Measurements from ENCODE around the gene CXCL12.

Gene CXCL12

GRCh38 chr10:44422153-44422552 is 37.3 kb upstream of the CXCL12 start (continued):
- TF ChIP-seq CSRNP3 (CRISPR knock-in tag; IDR thresholded peaks at IDR 0.05) (no peak), ESRRG (CRISPR knock-in tag; IDR thresholded peaks at IDR 0.05) (no peak), SNAI2 (CRISPR knock-in tag; IDR thresholded peaks at IDR 0.05) (no peak), BACH2 (CRISPR knock-in tag; IDR thresholded peaks at IDR 0.05; ENCODE audit: borderline replicate concordance) (no peak), ZFP3 (CRISPR knock-in tag; IDR thresholded peaks at IDR 0.05) (no peak), POU6F1 (CRISPR knock-in tag; IDR thresholded peaks at IDR 0.05; ENCODE audit: borderline replicate concordance, low read depth) (no peak), ZFP30 (CRISPR knock-in tag; IDR thresholded peaks at IDR 0.05) (no peak), CSDC2 (CRISPR knock-in tag; IDR thresholded peaks at IDR 0.05) (no peak), ISL1 (CRISPR knock-in tag; IDR thresholded peaks at IDR 0.05) (no peak), PPARA (CRISPR knock-in tag; IDR thresholded peaks at IDR 0.05; ENCODE audit: borderline replicate concordance) (no peak), ZNF70 (CRISPR knock-in tag; IDR thresholded peaks at IDR 0.05) (no peak)

- TF ChIP-seq ZC3H10 (CRISPR knock-in tag; IDR thresholded peaks at IDR 0.05), result no peak
- no peak for TF ChIP-seq TOX (CRISPR knock-in tag; IDR thresholded peaks at IDR 0.05; ENCODE audit: borderline replicate concordance)
- TF ChIP-seq CSRNP3 (CRISPR knock-in tag; IDR thresholded peaks at IDR 0.05), result no peak
- no peak for TF ChIP-seq RARB (CRISPR knock-in tag; IDR thresholded peaks at IDR 0.05)
- TF ChIP-seq ARNTL (CRISPR knock-in tag; IDR thresholded peaks at IDR 0.05; ENCODE audit: borderline replicate concordance, low read depth), result no peak
- TF ChIP-seq ZFP30 (CRISPR knock-in tag; IDR thresholded peaks at IDR 0.05), result no peak
- TF ChIP-seq CSDC2 (CRISPR knock-in tag; IDR thresholded peaks at IDR 0.05), result no peak
- TF ChIP-seq GLIS3 (CRISPR knock-in tag; IDR thresholded peaks at IDR 0.05), result no peak
- no peak for TF ChIP-seq TSHZ2 (CRISPR knock-in tag; IDR thresholded peaks at IDR 0.05)
- no peak for TF ChIP-seq PATZ1 (CRISPR knock-in tag; IDR thresholded peaks at IDR 0.05; ENCODE audit: borderline replicate concordance)
- no peak for TF ChIP-seq ZNF70 (CRISPR knock-in tag; IDR thresholded peaks at IDR 0.05)
- TF ChIP-seq ZNF565 (CRISPR knock-in tag; conservative IDR thresholded peaks at IDR 0.05; ENCODE audit: low read depth), result no peak
- no peak for TF ChIP-seq ZFP3 (CRISPR knock-in tag; IDR thresholded peaks at IDR 0.05)
- no peak for ATAC-seq
Observed at GRCh38 chr10:44419790-44420549, 35.1 kb upstream of the CXCL12 start.

GRCh38 chr10:44418637-44419036 is 33.7 kb upstream of the CXCL12 start:
- ATAC-seq, result no peak
- TF ChIP-seq TSHZ2 (CRISPR knock-in tag; IDR thresholded peaks at IDR 0.05) (no peak), RARB (CRISPR knock-in tag; IDR thresholded peaks at IDR 0.05) (no peak), ZNF70 (CRISPR knock-in tag; IDR thresholded peaks at IDR 0.05) (no peak), ESRRG (CRISPR knock-in tag; IDR thresholded peaks at IDR 0.05) (no peak), PPARA (CRISPR knock-in tag; IDR thresholded peaks at IDR 0.05; ENCODE audit: borderline replicate concordance) (no peak), CSRNP3 (CRISPR knock-in tag; IDR thresholded peaks at IDR 0.05) (no peak), TOX (CRISPR knock-in tag; IDR thresholded peaks at IDR 0.05; ENCODE audit: borderline replicate concordance) (no peak), ZFP3 (CRISPR knock-in tag; IDR thresholded peaks at IDR 0.05) (no peak), ISL1 (CRISPR knock-in tag; IDR thresholded peaks at IDR 0.05) (no peak), ARNTL (CRISPR knock-in tag; IDR thresholded peaks at IDR 0.05; ENCODE audit: borderline replicate concordance, low read depth) (no peak), GLIS3 (CRISPR knock-in tag; IDR thresholded peaks at IDR 0.05) (no peak), SNAI2 (CRISPR knock-in tag; IDR thresholded peaks at IDR 0.05) (no peak), OSR1 (CRISPR knock-in tag; IDR thresholded peaks at IDR 0.05) (no peak)
